A673 (cell line): Measurements from ENCODE around the gene TC2N. TPM values are rescaled to one million over a fixed set of nuclear protein-coding genes. Genes with fewer than 3 reads are reported as not detected.
"Not testable (repeated sequence)": the region's sequence is repeated elsewhere in the genome, so short reads cannot be mapped to it uniquely, and the experiment has no call there.

Source experiments
- BruUV-seq: library from RNA; stranded (reverse); fragments of 400-500 nt; replicated peaks from 2 replicates; lab custom pipeline; 2021; lab: Mats Ljungman, UMichigan
- CTCF ChIA-PET: fragments of 300-600 bp; sonication (Branson Sonifier 250); formaldehyde crosslinking; loops from one replicate; lab custom pipeline; 2022; ENCODE audit warnings: antibody characterized with exemption; lab: Charles Lee
- POLR2A ChIA-PET: fragments of 300-600 bp; sonication (Branson Sonifier 250); formaldehyde crosslinking; loops from one replicate; lab custom pipeline; 2022; ENCODE audit warnings: antibody characterized with exemption; ENCODE audit not compliant: low non-redundant PET; lab: Charles Lee
- DNase-seq: peaks from one replicate; pipeline ENCODE4 v3.0.0-alpha.2; 2015; ENCODE audit warnings: low spot score
- H3K27ac ChIP-seq: fragments of 200-600 bp; sonication (generic); 2 replicates; pipeline ENCODE4 v1.5.1; 2016; ENCODE audit warnings: mixed run types, low read depth, mild to moderate bottlenecking, mixed read lengths, antibody characterized with exemption, low read length; ENCODE audit not compliant: poor library complexity, severe bottlenecking
- H3K27me3 ChIP-seq: fragments of 200-600 bp; sonication (generic); replicated peaks from 2 replicates; pipeline ENCODE4 v1.6.1; 2017; ENCODE audit warnings: mixed run types, low read depth, mild to moderate bottlenecking, mixed read lengths, antibody characterized with exemption, low read length; ENCODE audit not compliant: insufficient read depth, poor library complexity
- H3K36me3 ChIP-seq: fragments of 200-600 bp; sonication (generic); 2 replicates; pipeline ENCODE4 v1.6.1; 2016; ENCODE audit warnings: mixed run types, mild to moderate bottlenecking, mixed read lengths, antibody characterized with exemption, low read length; ENCODE audit not compliant: insufficient read depth, poor library complexity, severe bottlenecking
- H3K4me1 ChIP-seq: fragments of 200-600 bp; sonication (generic); 2 replicates; pipeline ENCODE4 v1.6.1; 2017; ENCODE audit warnings: mixed run types, mild to moderate bottlenecking, mixed read lengths, antibody characterized with exemption, low read length; ENCODE audit not compliant: insufficient read depth, poor library complexity, severe bottlenecking
- H3K4me3 ChIP-seq: fragments of 200-600 bp; sonication (generic); 2 replicates; pipeline ENCODE4 v1.5.1; 2016; ENCODE audit warnings: low read depth, mixed run types, mild to moderate bottlenecking, mixed read lengths, low read length; ENCODE audit not compliant: poor library complexity, severe bottlenecking
- H3K9me3 ChIP-seq: fragments of 200-600 bp; sonication (generic); 2 replicates; pipeline ENCODE4 v1.6.1; 2016; ENCODE audit warnings: mixed run types, low read depth, mild to moderate bottlenecking, mixed read lengths, antibody characterized with exemption, low read length; ENCODE audit not compliant: poor library complexity, severe bottlenecking
- CTCF ChIP-seq: fragments of 300-800, 200-600 bp; sonication (generic); conservative IDR thresholded peaks from 2 replicates; pipeline ENCODE4 v1.5.1; 2017; ENCODE audit warnings: low read depth, mild to moderate bottlenecking, antibody characterized with exemption, low read length, moderate library complexity, mixed read lengths
- EZH2 ChIP-seq: fragments of 200-600 bp; sonication (generic); IDR thresholded peaks from 2 replicates; pipeline ENCODE4 v1.6.1; 2017; ENCODE audit warnings: borderline replicate concordance, low read depth, mild to moderate bottlenecking, mixed read lengths, antibody characterized with exemption, low read length; ENCODE audit not compliant: poor library complexity, severe bottlenecking
- intact Hi-C: fragments of 100-400 bp; cut with micrococcal nuclease; formaldehyde crosslinking; loops from one replicate; pipeline ENCODE4 v1.10.0; 2022; ENCODE audit not compliant: unreplicated experiment
- total RNA-seq: library from RNA; stranded (reverse); gene quantifications from 2 replicates; pipeline ENCODE4 v1.2.3, GENCODE V29; 2021

The TC2N gene
- total RNA-seq, 1 experiment from 2014 or later: 0.45 TPM

GRCh38 chr14:91810699-91811098, 56.6 kb downstream of the TC2N start:
- Histone ChIP-seq H3K27ac (no peak overlapping the region), H3K4me3 (no peak overlapping the region), H3K4me1 (no peaks in the 10 kb centered on the region), H3K27me3 (peaks cover 34% of the 10 kb centered on the region), H3K9me3 (peaks cover 10% of the 10 kb centered on the region), H3K36me3 (no peaks in the 10 kb centered on the region)
- no peak for DNase-seq
- ChIA-PET CTCF (no interaction called here), POLR2A (no interaction called here)
- no TSS peak for BruUV-seq
- TF ChIP-seq EZH2: no peak
- no peak for TF ChIP-seq CTCF
- intact Hi-C loops: no loop called here

GRCh38 chr14:91806716-91807115, 60.6 kb downstream of the TC2N start:
- peaks cover 10% of the 10 kb centered on the region for H3K9me3 ChIP-seq
- H3K4me1 ChIP-seq: no peaks in the 10 kb centered on the region
- TF ChIP-seq CTCF (no peak), EZH2 (no peak)
- no peaks in the 10 kb centered on the region for H3K36me3 ChIP-seq
- no TSS peak for BruUV-seq
- no peak for DNase-seq
- ChIA-PET POLR2A (no interaction called here), CTCF (no interaction called here)
- H3K27ac ChIP-seq: no peak overlapping the region
- H3K27me3 ChIP-seq: no peaks in the 10 kb centered on the region
- no peak overlapping the region for H3K4me3 ChIP-seq
- intact Hi-C loops: no loop called here

- H3K9me3 ChIP-seq, H3K4me3 ChIP-seq, BruUV-seq, DNase-seq, H3K4me1 ChIP-seq, POLR2A ChIA-PET, CTCF ChIA-PET, intact Hi-C loops, H3K27me3 ChIP-seq, H3K27ac ChIP-seq, H3K36me3 ChIP-seq: not testable (repeated sequence)
Measured at GRCh38 chr14:91806094-91806493, 61.2 kb downstream of the TC2N start.

GRCh38 chr14:91805659-91806058, 61.7 kb downstream of the TC2N start:
- no peaks in the 10 kb centered on the region for H3K4me1 ChIP-seq
- peaks cover 10% of the 10 kb centered on the region for H3K9me3 ChIP-seq
- H3K36me3 ChIP-seq: no peaks in the 10 kb centered on the region
- CTCF ChIA-PET: interaction anchor here (0.6 kb wide), 1 partner anchor 106 kb away, joined by 8 read pairs; no protein-coding TSS in a partner anchor
- DNase-seq: no peak
- H3K4me3 ChIP-seq: no peak overlapping the region
- no TSS peak for BruUV-seq
- H3K27ac ChIP-seq: no peak overlapping the region
- no peaks in the 10 kb centered on the region for H3K27me3 ChIP-seq
- intact Hi-C loops: no loop called here
- TF ChIP-seq EZH2 (no peak), CTCF (no peak)
- POLR2A ChIA-PET: no interaction called here
